ENCODE results near the gene POTEF.

- TF ChIP-seq, protein P1, sequence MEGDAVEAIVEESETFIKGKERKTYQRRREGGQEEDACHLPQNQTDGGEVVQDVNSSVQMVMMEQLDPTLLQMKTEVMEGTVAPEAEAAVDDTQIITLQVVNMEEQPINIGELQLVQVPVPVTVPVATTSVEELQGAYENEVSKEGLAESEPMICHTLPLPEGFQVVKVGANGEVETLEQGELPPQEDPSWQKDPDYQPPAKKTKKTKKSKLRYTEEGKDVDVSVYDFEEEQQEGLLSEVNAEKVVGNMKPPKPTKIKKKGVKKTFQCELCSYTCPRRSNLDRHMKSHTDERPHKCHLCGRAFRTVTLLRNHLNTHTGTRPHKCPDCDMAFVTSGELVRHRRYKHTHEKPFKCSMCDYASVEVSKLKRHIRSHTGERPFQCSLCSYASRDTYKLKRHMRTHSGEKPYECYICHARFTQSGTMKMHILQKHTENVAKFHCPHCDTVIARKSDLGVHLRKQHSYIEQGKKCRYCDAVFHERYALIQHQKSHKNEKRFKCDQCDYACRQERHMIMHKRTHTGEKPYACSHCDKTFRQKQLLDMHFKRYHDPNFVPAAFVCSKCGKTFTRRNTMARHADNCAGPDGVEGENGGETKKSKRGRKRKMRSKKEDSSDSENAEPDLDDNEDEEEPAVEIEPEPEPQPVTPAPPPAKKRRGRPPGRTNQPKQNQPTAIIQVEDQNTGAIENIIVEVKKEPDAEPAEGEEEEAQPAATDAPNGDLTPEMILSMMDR (IDR thresholded peaks at IDR 0.05) = no peak
- no peak for TF ChIP-seq POLR2A (IDR thresholded peaks at IDR 0.05)
These were observed 40.9 kb upstream of the POTEF start for GRCh38 chr2:130169896-130170295.
